ENCODE measurements around the gene SLC35D2. TPM values are rescaled to one million over a fixed set of nuclear protein-coding genes. Genes with fewer than 3 reads are reported as not detected.

Gene SLC35D2
- total RNA-seq, 1 experiment from 2014 or later = 19.0 TPM

- H2BK20ac ChIP-seq (ENCODE audit: low read depth, low read length, poor library complexity, severe bottlenecking) = no peak overlapping the region
- no peaks in the 10 kb centered on the region for H3K79me2 ChIP-seq (ENCODE audit: insufficient read depth, low read length)
- H3K23me2 ChIP-seq (ENCODE audit: insufficient read length, low read depth, low read length, poor library complexity, severe bottlenecking) = no peaks in the 10 kb centered on the region
- no peak for TF ChIP-seq CTCF (conservative IDR thresholded peaks at IDR 0.05)
- H3K27ac ChIP-seq (ENCODE audit: insufficient read length, low read depth, low read length) = no peak overlapping the region
- no peak overlapping the region for H3K14ac ChIP-seq (ENCODE audit: insufficient read depth, low read length)
- H3K23ac ChIP-seq (ENCODE audit: insufficient read length, low read depth, low read length) = no peak overlapping the region
- no peak overlapping the region for H3K4ac ChIP-seq (ENCODE audit: low read depth, low read length)
- no peaks in the 10 kb centered on the region; a peak in 2 of 7 replicates for H3K36me3 Mint-ChIP-seq (ENCODE audit: insufficient read depth in 1 of 3, low read depth in 3 of 3)
- no peak overlapping the region for H2BK120ac ChIP-seq (ENCODE audit: low read depth, low read length, poor library complexity, severe bottlenecking)
- no peaks in the 10 kb centered on the region; the same call in 1 of the 2 replicates for H3K4me1 ChIP-seq (ENCODE audit: insufficient read depth, low read length)
- peaks cover 18 to 21% of the 10 kb centered on the region in 2 experiments for H3K4me1 Mint-ChIP-seq
- H3K9ac ChIP-seq (ENCODE audit: extremely low read depth, insufficient read length, low read length) = no peak overlapping the region
- H3K79me1 ChIP-seq (ENCODE audit: insufficient read depth, low read depth, low read length, poor library complexity, severe bottlenecking) = no peaks in the 10 kb centered on the region
- no peak overlapping the region for H2BK12ac ChIP-seq (ENCODE audit: insufficient read length, low read depth, low read length)
- no peak overlapping the region for H4K91ac ChIP-seq (ENCODE audit: insufficient read length, low read depth, low read length)
- H3K27ac Mint-ChIP-seq = peak overlapping the region in 2 of 3 experiments; percentile 47 to 60; a peak in 2 of 7 replicates
- no peak overlapping the region for H3K56ac ChIP-seq (ENCODE audit: insufficient read length, low read depth, low read length)
- H3K27me3 Mint-ChIP-seq (ENCODE audit: low read depth) = no peaks in the 10 kb centered on the region
- no peak overlapping the region for H2BK15ac ChIP-seq (ENCODE audit: low read depth, low read length)
- H4K8ac ChIP-seq (replicated peaks; ENCODE audit: insufficient read length, low read depth, low read length) = no peak overlapping the region
- peak; percentile 44 for DNase-seq
- no CpG with 5 or more reads among the region's 8 CpGs for WGBS (ENCODE audit: extremely low coverage, insufficient read length, low lambda C conversion rate)
- H3K9me3 Mint-ChIP-seq = no peaks in the 10 kb centered on the region
- no peaks in the 10 kb centered on the region for H3K27me3 ChIP-seq (ENCODE audit: insufficient read depth, low read length)
- no peak overlapping the region for H2BK5ac ChIP-seq (ENCODE audit: insufficient read length, low read length)
- no peaks in the 10 kb centered on the region for H4K20me1 ChIP-seq (ENCODE audit: control insufficient read depth, insufficient read depth, insufficient read length)
- no peak overlapping the region for H4K5ac ChIP-seq (ENCODE audit: insufficient read length, low read depth, low read length)
- H2AFZ ChIP-seq (ENCODE audit: low read length) = no peak overlapping the region
- H3K9me3 ChIP-seq (ENCODE audit: control insufficient read depth, low read depth, low read length) = no peaks in the 10 kb centered on the region
- no peak overlapping the region for H3K4me3 Mint-ChIP-seq
- H3K4me2 ChIP-seq (ENCODE audit: insufficient read depth, insufficient read length, low read length) = no peak overlapping the region
- no peak overlapping the region for H2AK5ac ChIP-seq (ENCODE audit: insufficient read length, low read length)
- no peak overlapping the region for H3K18ac ChIP-seq (ENCODE audit: insufficient read length, low read depth, low read length)
- H3T11ph ChIP-seq (ENCODE audit: low read length) = no peak overlapping the region
Measured at GRCh38 chr9:96320749-96321280, 62.7 kb downstream of the SLC35D2 start.
